SK-N-MC (cell line): ENCODE results near the gene GRIP2.

Experiments
- DNase-seq: peaks from one replicate; pipeline ENCODE4 v3.0.0-alpha.2; 2011; ENCODE audit warnings: low read depth, low spot score
- H3K27ac ChIP-seq: fragments of 200-600 bp; sonication (generic); 2 replicates; pipeline ENCODE4 v1.5.1; 2016; ENCODE audit warnings: mixed run types
- H3K36me3 ChIP-seq: fragments of 200-600 bp; sonication (generic); 2 replicates; pipeline ENCODE4 v1.6.1; 2017; ENCODE audit warnings: antibody characterized with exemption, low read length, mixed read lengths; ENCODE audit not compliant: insufficient read depth
- H3K4me3 ChIP-seq: fragments of 200-600 bp; sonication (generic); 2 replicates; pipeline ENCODE4 v1.5.1; 2016
- H3K9ac ChIP-seq: fragments of 200-600 bp; sonication (generic); 2 replicates; pipeline ENCODE4 v1.8.0; 2017; ENCODE audit warnings: mixed run types, mixed read lengths; ENCODE audit not compliant: insufficient read length
- H3K9me3 ChIP-seq: fragments of 200-600 bp; sonication (generic); 2 replicates; pipeline ENCODE4 v1.6.1; 2017; ENCODE audit warnings: low read depth, mild to moderate bottlenecking, antibody characterized with exemption, low read length, moderate library complexity, mixed read lengths
- EZH2 ChIP-seq: fragments of 200-600 bp; sonication (generic); IDR thresholded peaks from one replicate; pipeline ENCODE4 v1.6.1; 2017; ENCODE audit warnings: antibody characterized with exemption
- FOXP2 ChIP-seq: optimal IDR thresholded peaks from 2 replicates; pipeline ENCODE3; 2011; ENCODE audit warnings: mild to moderate bottlenecking, moderate library complexity; ENCODE audit not compliant: insufficient read depth; ENCODE audit errors: extremely low read length, control extremely low read depth
- POLR2AphosphoS5 ChIP-seq: IDR thresholded peaks from 2 replicates; pipeline ENCODE4 v1.6.1; 2012; ENCODE audit warnings: mild to moderate bottlenecking, low read depth, low read length, borderline replicate concordance

Gene GRIP2

DNA sequence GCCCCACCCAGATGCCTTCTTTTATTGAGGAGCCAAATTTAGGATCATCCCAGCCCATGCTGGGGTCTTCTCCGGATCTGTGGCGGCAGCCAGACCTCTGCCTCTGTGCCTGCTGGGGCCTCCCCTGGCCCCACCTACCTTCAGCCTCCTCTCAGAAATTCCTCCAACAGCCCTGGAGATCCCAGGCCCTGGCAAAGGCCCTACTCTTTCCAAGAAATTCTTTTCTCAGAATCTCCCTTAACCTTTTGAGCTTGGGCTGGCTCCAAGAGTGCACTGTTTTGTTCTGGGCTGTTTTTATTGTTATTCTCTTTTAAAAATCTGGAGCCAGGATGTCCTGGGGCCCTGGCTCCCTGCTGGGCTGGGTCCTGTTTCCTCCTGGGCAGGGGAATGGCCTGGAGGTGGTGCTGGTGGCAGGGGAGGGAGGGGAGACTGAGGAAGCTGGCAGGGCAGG, 57.8 kb downstream of the GRIP2 start:
- Histone ChIP-seq H3K4me3 (no peak overlapping the region), H3K9ac (no peak overlapping the region), H3K9me3 (no peaks in the 10 kb centered on the region), H3K27ac (no peak overlapping the region), H3K36me3 (no peaks in the 10 kb centered on the region)
- TF ChIP-seq EZH2 (no peak), POLR2AphosphoS5 (no peak), FOXP2 (no peak)
- DNase-seq, result no peak

DNA sequence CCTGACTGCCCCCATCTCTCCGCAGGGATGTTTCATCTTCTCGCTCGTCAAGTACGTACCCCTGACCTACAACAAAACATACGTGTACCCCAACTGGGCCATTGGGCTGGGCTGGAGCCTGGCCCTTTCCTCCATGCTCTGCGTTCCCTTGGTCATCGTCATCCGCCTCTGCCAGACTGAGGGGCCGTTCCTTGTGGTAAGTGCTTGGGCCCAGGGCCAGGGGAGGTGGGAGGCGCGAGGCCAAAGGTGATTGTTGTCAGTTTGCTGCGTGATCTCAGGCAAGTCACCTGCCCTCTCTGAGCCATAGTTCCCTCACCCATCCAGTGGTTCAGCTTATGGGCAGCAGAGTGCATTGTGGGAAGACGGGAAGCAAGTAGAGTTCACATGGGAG, 58.5 kb downstream of the GRIP2 start:
- TF ChIP-seq EZH2 (no peak), POLR2AphosphoS5 (no peak), FOXP2 (no peak)
- Histone ChIP-seq H3K9ac (no peak overlapping the region), H3K36me3 (no peaks in the 10 kb centered on the region), H3K9me3 (no peaks in the 10 kb centered on the region), H3K4me3 (no peak overlapping the region), H3K27ac (no peak overlapping the region)
- DNase-seq, result no peak

DNA sequence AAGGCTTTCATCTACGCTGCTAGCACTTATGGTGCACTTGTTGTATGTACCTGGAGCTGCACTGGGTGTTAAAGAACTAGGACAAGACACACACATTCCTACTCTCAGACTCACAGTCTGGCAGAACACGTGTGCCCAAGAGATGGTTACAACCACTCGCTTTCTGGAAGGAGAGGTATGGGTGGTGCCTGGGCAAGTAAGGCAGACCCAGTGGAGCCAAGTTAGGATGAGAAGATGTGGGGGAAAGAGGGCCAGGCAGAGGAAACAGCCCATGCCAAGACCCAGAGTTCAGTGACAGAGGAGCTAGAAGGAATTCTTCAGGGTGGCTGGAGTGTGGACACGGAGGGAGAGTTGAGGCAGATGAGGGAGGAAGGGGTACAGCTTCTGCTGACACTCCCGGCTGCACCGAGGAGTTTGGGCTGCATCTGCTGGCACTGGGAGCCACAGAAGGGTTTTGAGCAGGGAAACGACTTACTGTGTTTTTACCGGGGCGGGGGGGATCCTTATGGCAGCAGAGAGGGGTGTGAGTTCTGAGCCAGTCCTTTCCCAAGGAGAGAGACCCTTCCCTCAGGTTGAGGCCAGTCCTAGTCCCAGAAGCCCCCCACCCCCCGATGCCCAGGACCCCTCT, 59.0 kb downstream of the GRIP2 start:
- Histone ChIP-seq H3K27ac (no peak overlapping the region), H3K9ac (no peak overlapping the region), H3K36me3 (no peaks in the 10 kb centered on the region), H3K9me3 (no peaks in the 10 kb centered on the region), H3K4me3 (no peak overlapping the region)
- TF ChIP-seq EZH2 (no peak), POLR2AphosphoS5 (no peak), FOXP2 (no peak)
- DNase-seq, result no peak

DNA sequence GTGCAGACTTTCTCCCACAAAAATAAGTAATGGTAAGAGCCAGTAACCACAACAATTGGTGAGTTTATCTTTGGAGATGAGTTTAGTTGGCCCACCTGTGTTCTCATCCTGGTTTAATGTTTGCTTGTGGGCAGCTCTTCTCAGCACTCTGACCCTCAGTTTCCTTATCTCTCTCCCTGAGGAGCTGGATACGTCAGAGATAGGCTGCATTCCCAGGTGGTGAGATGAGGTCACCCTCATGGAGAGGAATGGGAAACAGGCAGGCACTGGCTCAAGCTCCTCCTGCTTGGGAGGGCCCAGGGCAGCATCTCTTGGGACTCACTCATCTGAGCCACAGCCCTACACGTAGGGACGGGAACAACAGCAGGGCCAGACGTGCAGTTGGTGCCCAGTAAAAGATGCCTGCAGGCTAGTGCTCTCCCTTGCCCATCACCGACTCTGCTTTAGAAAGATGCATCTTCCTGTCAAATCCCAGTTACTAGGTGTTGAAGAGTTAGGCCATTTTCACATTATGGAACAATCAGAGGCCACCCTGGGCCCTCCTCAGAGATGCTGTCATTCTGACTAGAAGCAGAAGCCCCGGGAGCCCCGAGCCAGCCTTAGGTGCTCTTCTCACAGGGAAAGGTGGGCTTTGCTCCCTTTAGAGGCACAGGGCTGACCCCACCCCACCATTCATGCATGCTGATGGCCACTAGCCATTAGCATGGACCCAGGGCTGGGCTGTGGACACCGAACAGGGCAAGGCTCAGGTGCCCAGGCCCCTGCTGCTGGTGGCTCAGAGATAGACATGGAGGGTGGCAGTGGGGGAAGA, 59.7 kb downstream of the GRIP2 start:
- no peak overlapping the region for H3K9ac ChIP-seq
- H3K4me3 ChIP-seq, result no peak overlapping the region
- no peaks in the 10 kb centered on the region for H3K36me3 ChIP-seq
- H3K27ac ChIP-seq, result no peak overlapping the region
- no peak for DNase-seq
- H3K9me3 ChIP-seq, result no peaks in the 10 kb centered on the region
- TF ChIP-seq FOXP2 (no peak), EZH2 (no peak), POLR2AphosphoS5 (no peak)

DNA sequence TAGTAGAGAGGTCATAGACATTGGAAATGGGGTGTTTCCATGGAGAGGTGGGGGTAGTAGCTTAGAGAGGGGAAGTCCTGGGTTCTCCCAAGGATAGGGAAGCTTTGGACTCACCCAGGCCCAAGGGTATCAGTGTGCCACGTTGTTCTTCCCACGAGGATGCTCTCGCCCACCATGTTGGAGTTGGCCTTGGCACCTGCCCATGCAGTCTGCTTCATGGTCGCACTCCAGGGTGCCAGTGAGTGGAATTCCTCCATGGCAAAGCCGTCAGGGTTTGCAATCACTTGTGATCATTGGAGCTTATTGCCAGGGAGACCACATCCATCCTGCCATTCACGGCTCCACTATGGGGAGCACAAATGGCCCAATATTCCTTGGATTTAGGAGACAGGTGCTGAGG, 60.6 kb downstream of the GRIP2 start:
- Histone ChIP-seq H3K4me3 (no peak overlapping the region), H3K27ac (no peak overlapping the region), H3K36me3 (no peaks in the 10 kb centered on the region), H3K9ac (no peak overlapping the region), H3K9me3 (no peaks in the 10 kb centered on the region)
- TF ChIP-seq FOXP2 (no peak), EZH2 (no peak), POLR2AphosphoS5 (no peak)
- no peak for DNase-seq

DNA sequence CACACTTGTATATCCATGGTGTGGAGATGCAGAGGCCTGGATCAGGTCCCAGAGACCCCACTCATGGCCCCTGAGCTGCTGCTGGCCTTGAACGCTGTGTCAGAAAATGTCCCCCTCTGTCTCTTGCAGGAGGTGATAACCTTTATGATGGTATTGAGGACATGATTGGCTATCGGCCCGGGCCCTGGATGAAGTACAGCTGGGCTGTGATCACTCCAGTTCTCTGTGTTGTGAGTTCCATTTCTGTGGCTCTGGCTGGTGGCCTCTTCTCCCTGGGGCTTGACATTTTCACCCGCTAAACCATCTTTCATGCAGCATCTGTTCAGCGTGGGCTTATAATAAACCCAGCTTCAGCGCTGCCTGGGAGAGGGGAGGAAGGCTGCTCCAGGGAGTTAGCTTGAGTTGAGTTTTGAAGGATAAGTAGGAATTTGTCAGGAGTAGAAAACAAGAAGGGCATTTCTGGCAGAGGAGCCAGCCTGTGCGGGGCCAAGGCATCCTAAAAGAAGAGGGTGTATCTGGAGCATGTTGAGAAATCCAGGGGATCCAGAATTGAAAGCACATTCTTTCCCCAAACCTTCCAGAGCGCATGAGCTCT, 61.1 kb downstream of the GRIP2 start:
- H3K9ac ChIP-seq, result no peak overlapping the region
- H3K9me3 ChIP-seq, result no peaks in the 10 kb centered on the region
- no peak overlapping the region for H3K4me3 ChIP-seq
- no peak overlapping the region for H3K27ac ChIP-seq
- TF ChIP-seq POLR2AphosphoS5 (no peak), FOXP2 (no peak), EZH2 (no peak)
- no peak for DNase-seq
- no peaks in the 10 kb centered on the region for H3K36me3 ChIP-seq

DNA sequence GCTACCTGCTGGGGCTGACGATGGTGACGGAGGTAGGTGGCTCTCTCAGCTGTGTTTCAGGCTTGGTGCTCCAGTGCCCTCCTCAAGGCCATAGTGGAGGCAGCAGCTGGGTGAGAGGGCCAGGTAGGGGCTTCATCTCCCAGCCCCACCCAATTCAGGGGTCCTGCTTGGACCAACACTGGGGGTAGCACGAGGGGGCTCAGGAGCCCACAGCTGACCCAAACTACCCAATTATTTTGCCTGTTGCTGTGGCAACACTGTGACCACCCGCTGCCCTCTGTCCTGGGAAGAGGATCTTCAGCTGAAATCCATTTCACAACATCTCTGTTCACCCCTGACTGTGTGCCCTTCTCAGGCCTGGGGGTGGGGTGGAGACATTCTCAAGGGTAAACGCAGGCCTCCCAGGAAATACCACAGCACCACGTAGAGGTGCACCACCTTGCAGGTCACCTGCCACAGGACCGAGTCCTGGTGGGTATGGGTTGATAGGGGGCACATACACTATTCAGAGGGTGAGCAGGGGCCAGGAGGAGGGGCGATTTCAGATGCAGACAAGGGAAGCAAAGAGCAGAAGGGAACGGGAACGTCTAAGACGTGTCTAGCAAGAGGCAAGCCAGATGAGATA, 62.7 kb downstream of the GRIP2 start:
- H3K36me3 ChIP-seq, result no peaks in the 10 kb centered on the region
- no peak overlapping the region for H3K4me3 ChIP-seq
- no peak overlapping the region for H3K27ac ChIP-seq
- no peak for DNase-seq
- H3K9me3 ChIP-seq, result no peaks in the 10 kb centered on the region
- TF ChIP-seq FOXP2, result no peak
- no peak for TF ChIP-seq POLR2AphosphoS5
- TF ChIP-seq EZH2, result no peak
- H3K9ac ChIP-seq, result no peak overlapping the region

DNA sequence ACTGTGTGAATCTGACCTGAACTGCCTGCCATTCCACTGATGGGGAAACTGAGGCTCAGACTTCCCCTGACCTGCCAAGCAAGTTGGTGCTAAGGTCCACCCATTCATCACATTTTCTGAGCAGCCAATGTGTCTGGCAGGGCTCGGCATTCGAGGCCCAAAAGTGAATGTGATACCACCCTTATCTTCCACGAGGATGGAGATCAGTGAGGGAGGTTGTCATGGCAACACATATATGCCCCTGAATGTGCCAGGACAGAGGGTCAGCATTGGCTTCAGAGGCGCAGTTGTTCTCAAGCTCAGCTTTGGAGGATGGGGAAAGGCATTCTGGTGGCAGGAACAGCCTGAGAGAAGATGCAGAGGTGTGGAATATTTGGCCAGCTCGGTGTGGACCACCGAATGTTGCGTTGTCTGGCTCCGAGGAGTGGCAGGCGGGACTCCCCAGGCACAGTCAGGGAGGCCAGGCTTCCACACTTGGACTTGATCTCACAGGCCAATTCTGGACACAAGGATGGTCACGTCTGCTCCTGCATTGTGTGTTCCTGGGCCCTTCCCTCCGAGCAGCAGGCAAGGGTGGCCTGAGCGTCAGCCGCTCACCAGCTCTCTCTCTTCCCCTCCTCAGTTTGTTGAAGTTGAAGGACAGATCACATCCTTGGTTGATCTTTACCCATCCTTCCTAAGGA, 63.4 kb downstream of the GRIP2 start:
- TF ChIP-seq FOXP2 (no peak), EZH2 (no peak), POLR2AphosphoS5 (no peak)
- Histone ChIP-seq H3K27ac (no peak overlapping the region), H3K4me3 (no peak overlapping the region), H3K9me3 (no peaks in the 10 kb centered on the region), H3K9ac (no peak overlapping the region), H3K36me3 (no peaks in the 10 kb centered on the region)
- DNase-seq, result no peak
